Tibial artery (tissue), 4 donors: ENCODE data around the gene GDI2.

Experiments
- DNase-seq, 2 donors: peaks; one replicate each; pipeline ENCODE4 v3.0.0-alpha.2; 2019
- H3K27ac ChIP-seq, 2 donors: fragments of 200-600 bp; sonication (generic) in 1 of 2; 1 replicate in 1 of 2; 2 replicates in 1 of 2; pipeline ENCODE4 v1.5.1; 2018 to 2019; ENCODE audit warnings: mild to moderate bottlenecking in 1 of 2
- H3K27me3 ChIP-seq, 2 donors: fragments of 200-600 bp; sonication (generic) in 1 of 2; one replicate each; pipeline versions ENCODE4 v1.5.1 to v1.6.0; 2016 to 2019
- H3K36me3 ChIP-seq, 3 donors: fragments of 200-600 bp; sonication (generic) in 2 of 3; one replicate each; pipeline ENCODE4 v1.5.1; 2016 to 2019; ENCODE audit warnings: mild to moderate bottlenecking in 2 of 3
- H3K4me1 ChIP-seq, 4 donors: fragments of 200-600 bp; sonication (generic) in 2 of 4; 1 replicate in 3 of 4; 2 replicates in 1 of 4; pipeline ENCODE4 v1.5.1; 2016 to 2019
- H3K4me3 ChIP-seq, 2 donors: fragments of 200-600 bp; sonication (generic) in 1 of 2; 1 replicate in 1 of 2; 2 replicates in 1 of 2; pipeline ENCODE4 v1.5.1; 2018 to 2019; ENCODE audit warnings: mild to moderate bottlenecking in 2 of 2
- H3K9me3 ChIP-seq, 3 donors: fragments of 200-600 bp; sonication (generic) in 1 of 3; one replicate each; pipeline ENCODE4 v1.5.1; 2016 to 2019
- CTCF ChIP-seq, 2 experiments: fragments of 200-600 bp in 1 of 2; fragments of 450-650 bp in 1 of 2; IDR thresholded peaks; one replicate each; pipeline ENCODE4 v1.5.1; 2017 to 2019; ENCODE audit warnings: antibody characterized with exemption in 2 of 2, mild to moderate bottlenecking in 1 of 2, moderate library complexity in 1 of 2
- intact Hi-C: fragments of 100-400 bp; cut with DNase I; formaldehyde crosslinking; loops from one replicate; pipeline ENCODE4 v1.15.0; 2023; ENCODE audit warnings: low total_unique reads

The GDI2 gene

GRCh38 chr10:5818048-5818331 is 4.8 kb upstream of the GDI2 start:
- no peaks in the 10 kb centered on the region for H3K9me3 ChIP-seq
- no peak overlapping the region for H3K27ac ChIP-seq
- DNase-seq = no peak
- intact Hi-C loops = loop anchor here (10.0 kb wide), 2 partner anchors 183 to 373 kb away; no protein-coding TSS in a partner anchor
- no peaks in the 10 kb centered on the region for H3K36me3 ChIP-seq
- no peak overlapping the region for H3K4me3 ChIP-seq
- H3K4me1 ChIP-seq = peaks cover 0 to 9% (median 0%) of the 10 kb centered on the region in 4 donors
- no peak for TF ChIP-seq CTCF (IDR thresholded peaks at IDR 0.05)
- no peaks in the 10 kb centered on the region for H3K27me3 ChIP-seq

GRCh38 chr10:5817322-5818047 is 4.3 kb upstream of the GDI2 start:
- Histone ChIP-seq H3K27ac (no peak overlapping the region), H3K4me3 (no peak overlapping the region), H3K4me1 (peaks cover 0 to 9% (median 0%) of the 10 kb centered on the region in 4 donors), H3K27me3 (no peaks in the 10 kb centered on the region), H3K9me3 (no peaks in the 10 kb centered on the region), H3K36me3 (no peaks in the 10 kb centered on the region)
- TF ChIP-seq CTCF (IDR thresholded peaks at IDR 0.05) = no peak
- intact Hi-C loops = loop anchor here (10.0 kb wide), 2 partner anchors 183 to 373 kb away; no protein-coding TSS in a partner anchor
- DNase-seq = no peak

- no peak for TF ChIP-seq CTCF (IDR thresholded peaks at IDR 0.05)
- peaks cover 0 to 20% (median 0%) of the 10 kb centered on the region in 4 donors for H3K4me1 ChIP-seq
- intact Hi-C loops = loop anchor here (10.0 kb wide), 2 partner anchors 181 to 371 kb away; no protein-coding TSS in a partner anchor
- H3K4me3 ChIP-seq = no peak overlapping the region
- H3K27ac ChIP-seq = no peak overlapping the region
- H3K9me3 ChIP-seq = no peaks in the 10 kb centered on the region
- no peaks in the 10 kb centered on the region for H3K27me3 ChIP-seq
- no peak for DNase-seq
- no peaks in the 10 kb centered on the region for H3K36me3 ChIP-seq
Observed at GRCh38 chr10:5816170-5816569, 2.9 kb upstream of the GDI2 start.

- H3K36me3 ChIP-seq = no peaks in the 10 kb centered on the region
- intact Hi-C loops = loop anchor here (10.0 kb wide), 2 partner anchors 180 to 370 kb away; no protein-coding TSS in a partner anchor
- peak overlapping the region; percentile 91 to 100 for H3K4me3 ChIP-seq
- peak overlapping the region; percentile 96 to 99 for H3K27ac ChIP-seq
- no peak for TF ChIP-seq CTCF (IDR thresholded peaks at IDR 0.05)
- DNase-seq = no peak
- no peaks in the 10 kb centered on the region for H3K9me3 ChIP-seq
- peaks cover 0 to 37% (median 11%) of the 10 kb centered on the region in 4 donors for H3K4me1 ChIP-seq
- H3K27me3 ChIP-seq = no peaks in the 10 kb centered on the region
Observed at GRCh38 chr10:5814110-5815107, 1.2 kb upstream of the GDI2 start.

- DNase-seq = no peak
- Histone ChIP-seq H3K9me3 (no peaks in the 10 kb centered on the region), H3K4me3 (peak overlapping the region; percentile 91 to 100), H3K36me3 (no peaks in the 10 kb centered on the region), H3K4me1 (peaks cover 0 to 51% (median 14%) of the 10 kb centered on the region in 4 donors), H3K27ac (peak overlapping the region; percentile 96 to 99), H3K27me3 (no peaks in the 10 kb centered on the region)
- intact Hi-C loops = loop anchor here (1.0 to 10.0 kb wide), 3 partner anchors 77 to 368 kb away; partner anchors contain the start of gene FBH1
- no peak for TF ChIP-seq CTCF (IDR thresholded peaks at IDR 0.05)
Observed at GRCh38 chr10:5813091-5813340, 218 bp downstream of the GDI2 start.
